Hematopoietic multipotent progenitor cell treated with erythropoietin and hydrocortisone succinate and interleukin-3 and kit ligand, for 8 days (in vitro differentiated cells): Measurements from ENCODE around the gene NOP56.

Source experiments
- DNase-seq: peaks from one replicate; pipeline ENCODE4 v3.0.0-alpha.2; 2015

NOP56 gene

DNA sequence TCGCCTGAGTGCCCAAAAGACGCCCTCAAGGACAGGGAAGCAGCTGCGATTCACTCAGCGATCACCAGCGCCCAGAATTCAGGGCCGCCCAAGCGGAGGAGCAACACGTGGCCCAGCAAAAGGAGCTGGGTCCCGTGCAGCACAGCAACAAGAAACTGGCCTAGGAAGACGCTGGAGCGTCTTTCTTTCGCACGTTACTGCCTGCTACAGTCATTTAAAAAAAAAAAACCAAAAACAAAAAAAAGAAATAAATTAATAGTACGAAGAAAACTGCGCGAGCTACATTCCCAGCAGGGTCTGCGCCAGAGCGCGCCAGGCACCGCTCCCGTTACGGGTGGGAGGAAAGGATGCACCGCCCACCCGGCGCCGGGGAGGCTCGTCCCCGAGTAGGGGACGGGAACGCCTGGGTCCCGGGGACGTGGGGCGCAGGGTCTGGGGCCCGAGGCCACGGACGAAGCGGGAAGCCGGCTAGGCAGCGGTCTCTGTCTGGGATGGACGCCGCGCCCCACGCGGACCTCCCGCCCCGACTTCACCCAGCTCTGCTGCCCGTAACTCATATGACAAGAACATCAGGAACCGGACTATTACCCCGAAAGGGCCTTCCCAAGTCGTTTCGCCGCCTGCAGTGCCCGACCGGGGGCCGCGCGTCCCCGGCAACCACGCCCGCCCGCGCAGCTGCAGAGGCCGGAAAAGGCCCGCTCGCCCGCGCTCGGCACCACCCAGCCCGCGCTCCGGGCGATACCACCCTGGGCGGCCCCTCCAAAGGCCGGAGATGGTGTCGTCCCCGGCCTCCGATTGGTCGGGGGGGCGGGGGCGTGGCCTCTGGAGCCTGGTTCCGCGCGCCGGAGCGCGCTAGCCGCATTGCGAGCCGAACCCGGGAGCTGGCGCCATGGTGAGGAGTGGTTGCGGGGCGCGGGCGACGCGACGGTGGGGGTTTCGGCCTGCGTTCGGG lies at the start of gene NOP56:
Gene NOP56 (plus strand): TSS at position 861 of the 952 bp plus-strand sequence. CDS start 29 bp downstream, at position 890.
- peak; percentile 90 for DNase-seq

GRCh38 chr20:2602746-2603145 lies 49.7 kb upstream of the NOP56 start:
- DNase-seq = peak; percentile 6

- DNase-seq = peak; percentile 78
These were observed 48.5 kb upstream of the NOP56 start for GRCh38 chr20:2603816-2604505.

- DNase-seq = no peak
These were observed 48.0 kb upstream of the NOP56 start for GRCh38 chr20:2604506-2604835.

DNA sequence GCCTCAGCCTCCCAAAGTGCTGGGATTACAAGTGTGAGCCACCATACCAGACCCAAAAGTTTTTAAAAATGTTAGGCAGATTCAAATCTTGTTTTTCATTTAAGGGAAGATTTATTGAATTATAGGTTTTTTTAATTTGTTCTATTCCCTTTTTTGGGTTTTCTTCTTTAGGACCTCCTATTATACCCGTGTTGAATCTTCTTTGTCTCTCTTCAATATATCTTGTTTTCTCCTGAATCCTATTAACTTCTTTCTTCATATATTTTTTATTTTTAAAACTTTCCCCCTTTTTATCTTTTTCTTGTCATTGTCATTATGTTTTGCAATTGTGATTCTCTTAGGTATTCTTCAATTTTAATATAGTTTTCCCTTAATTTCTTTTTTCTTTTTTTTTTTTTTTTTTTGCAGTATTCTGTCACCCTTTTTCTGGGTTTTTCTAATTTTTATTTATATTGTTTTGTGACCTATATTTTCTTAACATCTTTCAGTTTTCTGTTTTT lies 45.9 kb upstream of the NOP56 start:
- no peak for DNase-seq

- DNase-seq = no peak
These were observed 42.1 kb upstream of the NOP56 start for GRCh38 chr20:2610326-2610725.

GRCh38 chr20:2610941-2611720 lies 41.3 kb upstream of the NOP56 start:
- no peak for DNase-seq

GRCh38 chr20:2612073-2612472 lies 40.4 kb upstream of the NOP56 start:
- DNase-seq = no peak

DNA sequence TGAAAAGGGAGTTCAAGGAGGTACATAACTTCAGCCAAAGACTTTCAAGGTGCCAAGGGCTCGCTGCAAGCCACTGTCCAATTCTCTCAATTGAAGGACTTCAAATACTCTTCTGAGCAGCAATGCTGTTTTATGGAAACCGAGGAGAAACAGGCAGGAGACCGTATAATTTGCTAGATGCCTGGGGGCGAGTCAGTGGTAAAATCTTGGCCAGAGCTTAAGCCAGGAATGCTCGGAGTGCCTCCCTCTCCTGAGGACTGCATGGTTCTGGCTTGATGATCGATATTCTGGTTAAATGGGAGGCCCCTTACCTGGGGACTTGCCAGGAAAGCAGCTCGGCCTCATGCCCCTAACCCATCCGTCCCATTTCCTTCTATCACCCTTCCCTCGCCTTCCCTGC lies 35.8 kb upstream of the NOP56 start:
- no peak for DNase-seq

GRCh38 chr20:2617099-2617714 lies 35.2 kb upstream of the NOP56 start:
- DNase-seq = no peak

DNA sequence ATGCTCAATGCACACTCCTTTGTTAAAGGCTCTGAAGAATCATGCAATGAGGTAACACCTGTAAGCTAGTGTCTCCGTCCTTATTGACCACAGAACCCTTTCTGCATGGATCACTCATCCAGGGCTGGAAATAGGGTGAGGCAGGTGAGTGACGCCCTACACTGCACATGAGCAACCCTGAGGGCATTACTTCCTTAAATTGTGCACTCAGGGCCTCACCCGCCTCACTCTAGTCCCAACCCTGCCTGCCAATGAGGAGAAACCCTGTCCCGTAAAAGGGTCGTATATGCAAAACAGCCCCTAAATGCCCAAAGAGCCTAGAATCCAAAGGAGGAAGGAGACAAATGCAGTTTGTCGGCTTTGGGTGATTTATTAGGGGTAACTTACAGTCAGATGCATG lies 33.6 kb upstream of the NOP56 start:
- no peak for DNase-seq

DNA sequence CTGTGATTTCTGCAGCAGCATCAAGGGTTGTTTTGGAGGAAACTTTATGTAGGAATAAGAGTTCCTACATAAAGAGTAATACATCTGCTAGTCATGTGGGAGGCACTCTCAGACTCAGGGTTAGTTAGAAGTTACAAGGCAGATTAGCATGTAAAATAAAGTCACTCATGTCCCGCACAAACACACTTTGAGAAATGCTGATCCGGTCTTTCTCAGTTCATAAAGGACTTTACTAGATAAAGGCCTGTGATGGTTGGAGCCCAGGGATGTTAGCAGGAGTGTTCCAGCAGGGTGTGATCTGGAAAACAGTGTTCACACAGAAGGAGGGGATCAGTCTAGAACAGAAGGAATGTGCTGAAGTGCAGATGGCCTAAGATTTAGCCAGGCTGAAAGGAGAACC lies 33.1 kb upstream of the NOP56 start:
- DNase-seq = no peak

DNA sequence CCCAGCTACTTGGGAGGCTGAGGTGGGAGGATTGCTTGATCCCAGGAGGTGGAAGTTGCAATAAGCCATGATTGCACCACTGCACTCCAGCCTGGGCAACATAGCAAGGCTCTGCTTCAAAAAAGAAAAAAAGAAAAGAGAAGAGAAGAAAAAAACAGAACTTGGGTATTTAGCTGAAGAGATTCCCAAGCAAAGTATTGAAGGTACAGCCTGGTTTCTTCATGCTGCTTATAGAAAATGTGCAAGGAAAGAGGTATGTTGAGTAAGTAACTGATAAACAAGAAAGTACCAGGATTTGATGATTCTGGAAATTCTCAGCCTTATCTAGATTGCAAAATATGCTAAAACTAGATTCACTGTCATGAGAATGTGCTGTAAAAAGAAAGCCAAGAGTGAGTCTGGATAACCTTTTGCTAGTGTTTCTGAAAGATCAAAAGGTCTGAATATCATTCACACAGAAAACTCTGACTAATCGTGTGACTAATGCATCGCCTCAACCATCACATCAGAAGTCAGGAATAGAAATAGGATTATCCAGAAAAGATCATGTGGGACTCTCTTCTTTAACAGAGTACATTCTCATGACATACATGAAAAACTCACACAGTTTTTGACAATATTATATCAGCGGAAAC lies 32.4 kb upstream of the NOP56 start:
- DNase-seq = no peak

- DNase-seq = no peak
These were observed 28.2 kb upstream of the NOP56 start for GRCh38 chr20:2624190-2624589.

- no peak for DNase-seq
These were observed 27.4 kb upstream of the NOP56 start for GRCh38 chr20:2625062-2625461.

- DNase-seq = no peak
These were observed 25.4 kb upstream of the NOP56 start for GRCh38 chr20:2626853-2627541.

GRCh38 chr20:2631228-2631627 lies 21.2 kb upstream of the NOP56 start:
- peak; percentile 30 for DNase-seq

DNA sequence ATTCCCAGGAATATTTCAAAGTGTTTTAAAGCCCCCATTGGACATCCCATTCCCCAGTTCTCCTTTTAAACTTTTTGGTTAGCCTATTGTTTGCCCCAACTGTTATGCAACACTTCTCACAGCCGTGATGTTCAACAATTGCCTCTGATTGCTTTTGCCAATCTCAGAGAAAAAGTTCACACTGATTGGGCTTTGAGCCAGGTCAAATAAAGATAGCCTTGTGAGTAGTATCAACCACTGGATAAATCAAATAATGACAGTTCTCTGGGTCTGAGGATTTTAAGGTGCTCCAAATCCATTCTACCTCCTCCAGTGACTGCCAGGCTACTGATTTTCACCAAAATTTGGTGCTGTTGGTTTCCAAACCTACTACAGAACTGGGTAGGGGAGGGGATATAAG lies 19.1 kb upstream of the NOP56 start:
- no peak for DNase-seq

DNA sequence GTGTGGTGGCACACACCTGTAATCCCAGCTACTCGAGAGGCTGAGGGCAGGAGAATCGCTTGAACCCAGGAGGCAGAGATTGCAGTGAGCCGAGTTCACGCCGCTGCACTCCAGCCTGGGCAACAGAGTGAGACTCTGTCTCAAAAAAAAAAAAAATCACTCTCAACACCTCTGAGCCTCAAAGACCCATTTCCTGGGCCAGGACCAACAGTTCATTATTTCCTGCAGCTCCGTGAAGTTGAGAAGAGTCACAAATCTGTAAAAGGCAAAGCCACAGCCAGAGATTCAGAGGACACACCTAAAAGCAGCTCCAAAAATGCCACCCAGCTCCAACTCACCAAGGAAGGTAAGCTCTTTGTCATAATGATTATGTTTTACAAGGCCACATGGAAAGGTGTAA lies 15.2 kb upstream of the NOP56 start:
- no peak for DNase-seq

GRCh38 chr20:2640260-2640659 lies 12.2 kb upstream of the NOP56 start:
- DNase-seq = no peak

GRCh38 chr20:2640899-2641298 lies 11.5 kb upstream of the NOP56 start:
- DNase-seq = no peak

DNA sequence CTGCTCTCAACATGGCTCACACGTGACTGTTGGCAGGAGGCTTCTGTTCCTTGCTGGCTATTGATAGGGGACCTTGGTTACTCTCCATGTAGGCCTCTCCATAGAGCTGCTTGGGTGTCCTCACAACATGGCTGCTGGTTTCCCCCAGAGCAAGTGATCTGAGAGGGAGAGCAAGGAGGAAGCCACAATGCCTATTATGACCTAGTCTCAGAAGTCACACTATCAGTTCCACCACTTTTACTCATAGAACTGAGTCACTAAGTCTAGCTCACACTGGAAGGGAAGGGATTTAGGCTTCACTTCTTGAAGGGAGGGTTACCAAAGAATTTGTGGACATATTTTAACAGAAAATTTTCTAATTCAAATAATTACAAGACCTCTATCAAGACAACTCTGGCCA lies 8.7 kb upstream of the NOP56 start:
- DNase-seq = no peak
